Keratinocyte (primary cell): ENCODE results near the gene TTC28. TPM values are rescaled to one million over a fixed set of nuclear protein-coding genes. Genes with fewer than 3 reads are reported as not detected.

Experiments
- DNase-seq: peaks from one replicate; pipeline ENCODE4 v3.0.0-alpha.2; 2011; ENCODE audit warnings: low read depth, missing footprints, low spot score
- FAIRE-seq: peaks from 2 replicates; lab custom pipeline; 2011; peaks lifted over from hg19 to GRCh38; lab: Jason Lieb, UNC
- H2AFZ ChIP-seq: 2 replicates; pipeline ENCODE4 v1.6.0; 2012; ENCODE audit warnings: low read length, control low read depth, inconsistent platforms; ENCODE audit not compliant: control insufficient read depth
- H3K27ac ChIP-seq: 2 replicates; pipeline ENCODE4 v1.5.1; 2011; ENCODE audit warnings: low read length; ENCODE audit not compliant: control insufficient read depth, insufficient read depth
- H3K27me3 ChIP-seq: 3 replicates; pipeline ENCODE4 v1.6.0; 2011; ENCODE audit warnings: low read length; ENCODE audit not compliant: control insufficient read depth, insufficient read depth; ENCODE audit errors: extremely low read depth
- H3K36me3 ChIP-seq, 2 experiments: 2 replicates in 1 of 2; 3 replicates in 1 of 2; pipeline ENCODE4 v1.5.1; 2011; ENCODE audit warnings: low read length in 2 of 2, mild to moderate bottlenecking in 1 of 2; ENCODE audit not compliant: control insufficient read depth in 2 of 2, insufficient read depth in 2 of 2; ENCODE audit errors: extremely low read depth in 1 of 2
- H3K4me1 ChIP-seq: 3 replicates; pipeline ENCODE4 v1.5.1; 2011; ENCODE audit warnings: low read length; ENCODE audit not compliant: control insufficient read depth, insufficient read depth; ENCODE audit errors: extremely low read depth
- H3K4me2 ChIP-seq: 3 replicates; pipeline ENCODE4 v1.6.0; 2011; ENCODE audit warnings: low read depth, low read length; ENCODE audit not compliant: control insufficient read depth, insufficient read depth; ENCODE audit errors: extremely low read depth
- H3K4me3 ChIP-seq, 3 experiments: fragments of 200-600 bp in 1 of 3; sonication (generic) in 1 of 3; 2 replicates in 2 of 3; 3 replicates in 1 of 3; pipeline ENCODE4 v1.5.1; 2011 to 2016; ENCODE audit warnings: low read length in 3 of 3, mild to moderate bottlenecking in 3 of 3, control low read depth in 2 of 3, inconsistent platforms in 1 of 3, low read depth in 1 of 3, mixed read lengths in 1 of 3, mixed run types in 1 of 3, moderate library complexity in 1 of 3; ENCODE audit not compliant: control insufficient read depth in 2 of 3, insufficient read depth in 2 of 3; ENCODE audit errors: extremely low read depth in 1 of 3
- H3K79me2 ChIP-seq: 2 replicates; pipeline ENCODE4 v1.6.0; 2012; ENCODE audit warnings: low read length; ENCODE audit not compliant: control insufficient read depth, insufficient read depth
- H3K9ac ChIP-seq: 3 replicates; pipeline ENCODE4 v1.6.0; 2011; ENCODE audit warnings: low read length; ENCODE audit not compliant: control insufficient read depth, insufficient read depth; ENCODE audit errors: extremely low read depth
- H3K9me1 ChIP-seq: 3 replicates; pipeline ENCODE4 v1.6.0; 2011; ENCODE audit warnings: low read length; ENCODE audit not compliant: control insufficient read depth, insufficient read depth; ENCODE audit errors: extremely low read depth
- H3K9me3 ChIP-seq: 2 replicates; pipeline ENCODE4 v1.5.1; 2012; ENCODE audit warnings: low read depth, low read length; ENCODE audit not compliant: control insufficient read depth
- H4K20me1 ChIP-seq: 3 replicates; pipeline ENCODE4 v1.6.0; 2011; ENCODE audit warnings: low read length; ENCODE audit not compliant: control insufficient read depth, insufficient read depth; ENCODE audit errors: extremely low read depth
- CTCF ChIP-seq, 3 experiments: IDR thresholded peaks in 1 of 3; conservative IDR thresholded peaks in 1 of 3; optimal IDR thresholded peaks in 1 of 3; 2 replicates in 2 of 3; 3 replicates in 1 of 3; pipeline versions ENCODE3 to v1.5.1; 2011; ENCODE audit warnings: low read length in 3 of 3, mild to moderate bottlenecking in 3 of 3, moderate library complexity in 2 of 3, control low read depth in 1 of 3, inconsistent platforms in 1 of 3; ENCODE audit not compliant: insufficient read depth in 2 of 3; ENCODE audit errors: extremely low read depth in 1 of 3
- EZH2 ChIP-seq: IDR thresholded peaks from one replicate; pipeline ENCODE4 v1.6.1; 2012; ENCODE audit warnings: inconsistent platforms, mild to moderate bottlenecking, low read length, moderate library complexity
- dilution Hi-C: fragments of 300-500 bp; cut with MboI; formaldehyde crosslinking; loops from one replicate; pipeline ENCODE4 v1.7.0; 2020; ENCODE audit warnings: low sequenced_read_pairs; ENCODE audit not compliant: extremely low pct_ligation_motif_present
- polyA plus RNA-seq, 5 experiments: library from polyadenylated mRNA; depleted of rRNA in 3 of 5; stranded (reverse) in 3 of 5; stranded (forward) in 1 of 5; unstranded in 1 of 5; fragments of >200 nt; gene quantifications; 1 replicate in 1 of 5; 2 replicates in 3 of 5; 3 replicates in 1 of 5; pipeline versions ENCODE4 v1.2.1 to v1.2.3, GENCODE V29; 2011 to 2012; ENCODE audit warnings: missing spikeins in 2 of 5, low read depth in 1 of 5, low replicate concordance in 1 of 5

TTC28 gene
- polyA plus RNA-seq, 1 donor (not counting 4 experiments of a cell fraction or from before 2014, with no cell fraction given), result 0.66 TPM

GRCh38 chr22:27986937-27987336, 692.7 kb downstream of the TTC28 start:
- dilution Hi-C loops, result no loop called here
- no peak overlapping the region for H3K27ac ChIP-seq
- no peaks in the 10 kb centered on the region for H3K36me3 ChIP-seq
- H4K20me1 ChIP-seq, result no peaks in the 10 kb centered on the region
- no peak overlapping the region for H3K4me2 ChIP-seq
- DNase-seq, result no peak
- H3K4me3 ChIP-seq, result no peak overlapping the region
- H3K9me3 ChIP-seq, result no peaks in the 10 kb centered on the region
- TF ChIP-seq EZH2 (no peak), CTCF (optimal IDR thresholded peaks at IDR 0.05 in 1 of 3, IDR thresholded peaks at IDR 0.05 in 1 of 3, conservative IDR thresholded peaks at IDR 0.05 in 1 of 3; ENCODE audit: extremely low read depth in 1 of 3, insufficient read depth in 2 of 3, low read length in 3 of 3) (no peak)
- no peak for FAIRE-seq
- H3K79me2 ChIP-seq, result no peaks in the 10 kb centered on the region
- H3K9ac ChIP-seq, result no peak overlapping the region
- no peaks in the 10 kb centered on the region for H3K9me1 ChIP-seq
- no peaks in the 10 kb centered on the region for H3K4me1 ChIP-seq
- no peak overlapping the region for H2AFZ ChIP-seq
- no peaks in the 10 kb centered on the region for H3K27me3 ChIP-seq

- FAIRE-seq (no peak), DNase-seq (no peak)
- H3K9me1 ChIP-seq, result no peaks in the 10 kb centered on the region
- no peak overlapping the region for H2AFZ ChIP-seq
- no peaks in the 10 kb centered on the region for H3K79me2 ChIP-seq
- no peaks in the 10 kb centered on the region for H3K36me3 ChIP-seq
- H3K4me1 ChIP-seq, result no peaks in the 10 kb centered on the region
- H3K9ac ChIP-seq, result no peak overlapping the region
- H3K4me2 ChIP-seq, result no peak overlapping the region
- H3K27me3 ChIP-seq, result no peaks in the 10 kb centered on the region
- dilution Hi-C loops, result no loop called here
- no peak overlapping the region for H3K4me3 ChIP-seq
- no peaks in the 10 kb centered on the region for H3K9me3 ChIP-seq
- H3K27ac ChIP-seq, result no peak overlapping the region
- TF ChIP-seq CTCF (optimal IDR thresholded peaks at IDR 0.05 in 1 of 3, IDR thresholded peaks at IDR 0.05 in 1 of 3, conservative IDR thresholded peaks at IDR 0.05 in 1 of 3; ENCODE audit: extremely low read depth in 1 of 3, insufficient read depth in 2 of 3, low read length in 3 of 3), result no peak
- TF ChIP-seq EZH2, result no peak
- no peaks in the 10 kb centered on the region for H4K20me1 ChIP-seq
Measured at GRCh38 chr22:27986459-27986858, 693.2 kb downstream of the TTC28 start.
